Keratinocyte (primary cell): Measurements from ENCODE around the gene ATP13A5. TPM values are rescaled to one million over a fixed set of nuclear protein-coding genes. Genes with fewer than 3 reads are reported as not detected.

Experiments
- DNase-seq: peaks from one replicate; pipeline ENCODE4 v3.0.0-alpha.2; 2011; ENCODE audit warnings: low read depth, missing footprints, low spot score
- FAIRE-seq: peaks from 2 replicates; lab custom pipeline; 2011; peaks lifted over from hg19 to GRCh38; lab: Jason Lieb, UNC
- H2AFZ ChIP-seq: 2 replicates; pipeline ENCODE4 v1.6.0; 2012; ENCODE audit warnings: low read length, control low read depth, inconsistent platforms; ENCODE audit not compliant: control insufficient read depth
- H3K27ac ChIP-seq: 2 replicates; pipeline ENCODE4 v1.5.1; 2011; ENCODE audit warnings: low read length; ENCODE audit not compliant: control insufficient read depth, insufficient read depth
- H3K27me3 ChIP-seq: 3 replicates; pipeline ENCODE4 v1.6.0; 2011; ENCODE audit warnings: low read length; ENCODE audit not compliant: control insufficient read depth, insufficient read depth; ENCODE audit errors: extremely low read depth
- H3K36me3 ChIP-seq, 2 experiments: 2 replicates in 1 of 2; 3 replicates in 1 of 2; pipeline ENCODE4 v1.5.1; 2011; ENCODE audit warnings: low read length in 2 of 2, mild to moderate bottlenecking in 1 of 2; ENCODE audit not compliant: control insufficient read depth in 2 of 2, insufficient read depth in 2 of 2; ENCODE audit errors: extremely low read depth in 1 of 2
- H3K4me1 ChIP-seq: 3 replicates; pipeline ENCODE4 v1.5.1; 2011; ENCODE audit warnings: low read length; ENCODE audit not compliant: control insufficient read depth, insufficient read depth; ENCODE audit errors: extremely low read depth
- H3K4me2 ChIP-seq: 3 replicates; pipeline ENCODE4 v1.6.0; 2011; ENCODE audit warnings: low read depth, low read length; ENCODE audit not compliant: control insufficient read depth, insufficient read depth; ENCODE audit errors: extremely low read depth
- H3K4me3 ChIP-seq, 3 experiments: fragments of 200-600 bp in 1 of 3; sonication (generic) in 1 of 3; 2 replicates in 2 of 3; 3 replicates in 1 of 3; pipeline ENCODE4 v1.5.1; 2011 to 2016; ENCODE audit warnings: low read length in 3 of 3, mild to moderate bottlenecking in 3 of 3, control low read depth in 2 of 3, inconsistent platforms in 1 of 3, low read depth in 1 of 3, mixed read lengths in 1 of 3, mixed run types in 1 of 3, moderate library complexity in 1 of 3; ENCODE audit not compliant: control insufficient read depth in 2 of 3, insufficient read depth in 2 of 3; ENCODE audit errors: extremely low read depth in 1 of 3
- H3K79me2 ChIP-seq: 2 replicates; pipeline ENCODE4 v1.6.0; 2012; ENCODE audit warnings: low read length; ENCODE audit not compliant: control insufficient read depth, insufficient read depth
- H3K9ac ChIP-seq: 3 replicates; pipeline ENCODE4 v1.6.0; 2011; ENCODE audit warnings: low read length; ENCODE audit not compliant: control insufficient read depth, insufficient read depth; ENCODE audit errors: extremely low read depth
- H3K9me1 ChIP-seq: 3 replicates; pipeline ENCODE4 v1.6.0; 2011; ENCODE audit warnings: low read length; ENCODE audit not compliant: control insufficient read depth, insufficient read depth; ENCODE audit errors: extremely low read depth
- H3K9me3 ChIP-seq: 2 replicates; pipeline ENCODE4 v1.5.1; 2012; ENCODE audit warnings: low read depth, low read length; ENCODE audit not compliant: control insufficient read depth
- H4K20me1 ChIP-seq: 3 replicates; pipeline ENCODE4 v1.6.0; 2011; ENCODE audit warnings: low read length; ENCODE audit not compliant: control insufficient read depth, insufficient read depth; ENCODE audit errors: extremely low read depth
- EZH2 ChIP-seq: IDR thresholded peaks from one replicate; pipeline ENCODE4 v1.6.1; 2012; ENCODE audit warnings: inconsistent platforms, mild to moderate bottlenecking, low read length, moderate library complexity
- dilution Hi-C: fragments of 300-500 bp; cut with MboI; formaldehyde crosslinking; loops from one replicate; pipeline ENCODE4 v1.7.0; 2020; ENCODE audit warnings: low sequenced_read_pairs; ENCODE audit not compliant: extremely low pct_ligation_motif_present
- polyA plus RNA-seq, 5 experiments: library from polyadenylated mRNA; depleted of rRNA in 3 of 5; stranded (reverse) in 3 of 5; stranded (forward) in 1 of 5; unstranded in 1 of 5; fragments of >200 nt; gene quantifications; 1 replicate in 1 of 5; 2 replicates in 3 of 5; 3 replicates in 1 of 5; pipeline versions ENCODE4 v1.2.1 to v1.2.3, GENCODE V29; 2011 to 2012; ENCODE audit warnings: missing spikeins in 2 of 5, low read depth in 1 of 5, low replicate concordance in 1 of 5
- TF ChIP-seq, protein P1 (sequence below), 3 experiments: IDR thresholded peaks in 1 of 3; conservative IDR thresholded peaks in 1 of 3; optimal IDR thresholded peaks in 1 of 3; 2 replicates in 2 of 3; 3 replicates in 1 of 3; pipeline versions ENCODE3 to v1.5.1; 2011; ENCODE audit warnings: low read length in 3 of 3, mild to moderate bottlenecking in 3 of 3, moderate library complexity in 2 of 3, control low read depth in 1 of 3, inconsistent platforms in 1 of 3; ENCODE audit not compliant: insufficient read depth in 2 of 3; ENCODE audit errors: extremely low read depth in 1 of 3

The ATP13A5 gene
- polyA plus RNA-seq, 1 donor (not counting 4 experiments of a cell fraction or from before 2014, with no cell fraction given) = not detected

DNA sequence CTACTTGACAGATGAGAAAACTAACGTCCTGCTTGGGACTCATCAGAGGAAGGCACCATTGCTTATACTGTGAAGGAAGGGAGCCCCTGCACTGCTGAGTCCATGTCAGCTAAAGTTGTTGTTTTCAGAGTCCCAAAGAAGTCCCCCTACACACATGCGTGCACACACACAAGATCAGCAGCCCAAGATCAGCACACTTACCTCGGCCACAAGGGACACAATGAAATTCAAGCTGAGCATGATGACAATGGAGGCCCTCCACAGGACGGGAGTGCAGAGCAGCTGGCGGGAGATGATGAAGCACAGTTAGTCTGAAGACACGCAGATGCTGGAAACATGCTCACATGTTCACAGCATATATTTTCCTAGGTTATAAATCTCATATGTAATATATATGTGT, 28.6 kb upstream of the ATP13A5 start:
- no peak overlapping the region for H3K4me2 ChIP-seq
- no peaks in the 10 kb centered on the region for H3K27me3 ChIP-seq
- TF ChIP-seq, protein P1, sequence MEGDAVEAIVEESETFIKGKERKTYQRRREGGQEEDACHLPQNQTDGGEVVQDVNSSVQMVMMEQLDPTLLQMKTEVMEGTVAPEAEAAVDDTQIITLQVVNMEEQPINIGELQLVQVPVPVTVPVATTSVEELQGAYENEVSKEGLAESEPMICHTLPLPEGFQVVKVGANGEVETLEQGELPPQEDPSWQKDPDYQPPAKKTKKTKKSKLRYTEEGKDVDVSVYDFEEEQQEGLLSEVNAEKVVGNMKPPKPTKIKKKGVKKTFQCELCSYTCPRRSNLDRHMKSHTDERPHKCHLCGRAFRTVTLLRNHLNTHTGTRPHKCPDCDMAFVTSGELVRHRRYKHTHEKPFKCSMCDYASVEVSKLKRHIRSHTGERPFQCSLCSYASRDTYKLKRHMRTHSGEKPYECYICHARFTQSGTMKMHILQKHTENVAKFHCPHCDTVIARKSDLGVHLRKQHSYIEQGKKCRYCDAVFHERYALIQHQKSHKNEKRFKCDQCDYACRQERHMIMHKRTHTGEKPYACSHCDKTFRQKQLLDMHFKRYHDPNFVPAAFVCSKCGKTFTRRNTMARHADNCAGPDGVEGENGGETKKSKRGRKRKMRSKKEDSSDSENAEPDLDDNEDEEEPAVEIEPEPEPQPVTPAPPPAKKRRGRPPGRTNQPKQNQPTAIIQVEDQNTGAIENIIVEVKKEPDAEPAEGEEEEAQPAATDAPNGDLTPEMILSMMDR (optimal IDR thresholded peaks at IDR 0.05 in 1 of 3, IDR thresholded peaks at IDR 0.05 in 1 of 3, conservative IDR thresholded peaks at IDR 0.05 in 1 of 3; ENCODE audit: extremely low read depth in 1 of 3, insufficient read depth in 2 of 3, low read length in 3 of 3) = no peak
- no peak for TF ChIP-seq EZH2
- H3K4me3 ChIP-seq = no peak overlapping the region
- H3K36me3 ChIP-seq = no peaks in the 10 kb centered on the region
- H2AFZ ChIP-seq = no peak overlapping the region
- H4K20me1 ChIP-seq = no peaks in the 10 kb centered on the region
- H3K9me3 ChIP-seq = no peaks in the 10 kb centered on the region
- dilution Hi-C loops = no loop called here
- no peaks in the 10 kb centered on the region for H3K4me1 ChIP-seq
- DNase-seq = no peak
- no peak overlapping the region for H3K9ac ChIP-seq
- H3K9me1 ChIP-seq = no peaks in the 10 kb centered on the region
- no peaks in the 10 kb centered on the region for H3K79me2 ChIP-seq
- FAIRE-seq = no peak
- H3K27ac ChIP-seq = no peak overlapping the region

DNA sequence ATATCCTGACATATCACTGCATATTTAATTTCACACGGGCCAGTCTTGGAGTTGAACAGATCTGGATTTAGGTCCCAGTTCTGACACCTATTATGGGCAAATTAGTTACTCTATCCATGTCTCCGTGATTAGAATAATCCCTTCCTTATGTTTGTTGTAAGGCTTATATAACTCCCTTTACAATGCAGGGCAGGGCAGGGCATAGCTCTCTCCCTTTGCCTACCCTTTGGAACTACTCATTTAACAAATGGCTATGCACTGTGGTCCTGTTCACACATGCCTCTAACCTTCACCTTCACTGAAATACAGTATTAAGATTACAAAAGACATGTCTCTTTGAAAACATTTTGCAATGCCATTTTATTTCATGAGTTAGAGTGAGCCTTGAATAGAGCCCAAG, 24.8 kb upstream of the ATP13A5 start:
- no peak overlapping the region for H3K27ac ChIP-seq
- no peak overlapping the region for H3K9ac ChIP-seq
- DNase-seq (no peak), FAIRE-seq (no peak)
- H3K36me3 ChIP-seq = no peaks in the 10 kb centered on the region
- TF ChIP-seq EZH2 = no peak
- TF ChIP-seq, protein P1 (optimal IDR thresholded peaks at IDR 0.05 in 1 of 3, IDR thresholded peaks at IDR 0.05 in 1 of 3, conservative IDR thresholded peaks at IDR 0.05 in 1 of 3; ENCODE audit: extremely low read depth in 1 of 3, insufficient read depth in 2 of 3, low read length in 3 of 3) = no peak
- H3K27me3 ChIP-seq = no peaks in the 10 kb centered on the region
- H3K4me3 ChIP-seq = no peak overlapping the region
- H3K4me1 ChIP-seq = no peaks in the 10 kb centered on the region
- dilution Hi-C loops = no loop called here
- no peaks in the 10 kb centered on the region for H3K9me1 ChIP-seq
- no peaks in the 10 kb centered on the region for H3K9me3 ChIP-seq
- H2AFZ ChIP-seq = no peak overlapping the region
- H3K4me2 ChIP-seq = no peak overlapping the region
- no peaks in the 10 kb centered on the region for H3K79me2 ChIP-seq
- H4K20me1 ChIP-seq = no peaks in the 10 kb centered on the region
